ENCODE results near the gene RUFY3. TPM values are rescaled to one million over a fixed set of nuclear protein-coding genes. Genes with fewer than 3 reads are reported as not detected.

RUFY3 gene
- total and polyA plus RNA-seq, 9 of the 15 experiments (the other 6 are each of a cell fraction or from before 2014, with no cell fraction given) = 4.2 to 31.1 (median 21.5) TPM

DNA sequence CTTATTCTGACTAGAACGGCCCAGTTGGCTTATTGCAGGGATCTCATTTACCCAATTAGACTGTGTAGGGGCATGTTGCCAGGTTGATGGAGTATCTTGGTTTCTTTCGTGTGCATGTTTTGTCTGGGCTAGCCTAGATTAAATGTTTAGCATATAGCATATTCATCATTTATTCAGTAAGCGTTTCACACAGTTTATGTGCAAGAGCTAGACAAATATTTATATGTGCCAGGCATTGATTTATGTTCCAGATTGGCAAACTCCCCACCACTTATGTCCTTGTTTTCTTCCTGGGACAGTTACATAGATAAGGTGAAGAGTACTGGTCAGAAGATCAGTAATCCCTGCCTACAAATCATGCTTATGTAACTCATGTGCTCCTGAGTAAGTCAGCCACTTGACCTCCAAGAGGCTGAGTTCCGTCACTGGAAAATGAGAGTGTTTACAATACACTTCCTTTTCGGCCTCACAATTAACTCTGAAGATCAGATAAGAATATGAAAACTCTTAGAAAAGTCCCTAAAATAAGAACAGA, 57.2 kb downstream of the RUFY3 start (continued):
- no peak for TF ChIP-seq U2AF2 (optimal IDR thresholded peaks at IDR 0.05; ENCODE audit: low read depth, low read length)
- TF ChIP-seq BRCA1 (IDR thresholded peaks at IDR 0.05) = no peak
- TF ChIP-seq BRCA1 (CRISPR knock-in tag; IDR thresholded peaks at IDR 0.05) = no peak
- TF ChIP-seq HOXB6 (CRISPR knock-in tag; IDR thresholded peaks at IDR 0.05; ENCODE audit: borderline replicate concordance) = no peak
- no peak for TF ChIP-seq IRF9 (tag; IDR thresholded peaks at IDR 0.05)
- TF ChIP-seq, protein P1, sequence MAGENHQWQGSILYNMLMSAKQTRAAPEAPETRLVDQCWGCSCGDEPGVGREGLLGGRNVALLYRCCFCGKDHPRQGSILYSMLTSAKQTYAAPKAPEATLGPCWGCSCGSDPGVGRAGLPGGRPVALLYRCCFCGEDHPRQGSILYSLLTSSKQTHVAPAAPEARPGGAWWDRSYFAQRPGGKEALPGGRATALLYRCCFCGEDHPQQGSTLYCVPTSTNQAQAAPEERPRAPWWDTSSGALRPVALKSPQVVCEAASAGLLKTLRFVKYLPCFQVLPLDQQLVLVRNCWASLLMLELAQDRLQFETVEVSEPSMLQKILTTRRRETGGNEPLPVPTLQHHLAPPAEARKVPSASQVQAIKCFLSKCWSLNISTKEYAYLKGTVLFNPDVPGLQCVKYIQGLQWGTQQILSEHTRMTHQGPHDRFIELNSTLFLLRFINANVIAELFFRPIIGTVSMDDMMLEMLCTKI (IDR thresholded peaks at IDR 0.05; ENCODE audit: partially characterized antibody) = no peak
- TF ChIP-seq KDM5B (IDR thresholded peaks at IDR 0.05; ENCODE audit: insufficient replicate concordance, low read depth, low read length) = no peak
- TF ChIP-seq ZFP30 (CRISPR knock-in tag; IDR thresholded peaks at IDR 0.05; ENCODE audit: borderline replicate concordance) = no peak
- TF ChIP-seq TEAD2 (tag; IDR thresholded peaks at IDR 0.05) = no peak
- no peak for TF ChIP-seq BRF1 (IDR thresholded peaks at IDR 0.05; ENCODE audit: borderline replicate concordance, extremely low read depth, insufficient read length)
- TF ChIP-seq, protein P2, sequence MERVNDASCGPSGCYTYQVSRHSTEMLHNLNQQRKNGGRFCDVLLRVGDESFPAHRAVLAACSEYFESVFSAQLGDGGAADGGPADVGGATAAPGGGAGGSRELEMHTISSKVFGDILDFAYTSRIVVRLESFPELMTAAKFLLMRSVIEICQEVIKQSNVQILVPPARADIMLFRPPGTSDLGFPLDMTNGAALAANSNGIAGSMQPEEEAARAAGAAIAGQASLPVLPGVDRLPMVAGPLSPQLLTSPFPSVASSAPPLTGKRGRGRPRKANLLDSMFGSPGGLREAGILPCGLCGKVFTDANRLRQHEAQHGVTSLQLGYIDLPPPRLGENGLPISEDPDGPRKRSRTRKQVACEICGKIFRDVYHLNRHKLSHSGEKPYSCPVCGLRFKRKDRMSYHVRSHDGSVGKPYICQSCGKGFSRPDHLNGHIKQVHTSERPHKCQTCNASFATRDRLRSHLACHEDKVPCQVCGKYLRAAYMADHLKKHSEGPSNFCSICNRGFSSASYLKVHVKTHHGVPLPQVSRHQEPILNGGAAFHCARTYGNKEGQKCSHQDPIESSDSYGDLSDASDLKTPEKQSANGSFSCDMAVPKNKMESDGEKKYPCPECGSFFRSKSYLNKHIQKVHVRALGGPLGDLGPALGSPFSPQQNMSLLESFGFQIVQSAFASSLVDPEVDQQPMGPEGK (CRISPR knock-in tag; IDR thresholded peaks at IDR 0.05; ENCODE audit: borderline replicate concordance) = no peak
- no peak for TF ChIP-seq ZBTB17 (CRISPR knock-in tag; IDR thresholded peaks at IDR 0.05)
- TF ChIP-seq, protein P3, sequence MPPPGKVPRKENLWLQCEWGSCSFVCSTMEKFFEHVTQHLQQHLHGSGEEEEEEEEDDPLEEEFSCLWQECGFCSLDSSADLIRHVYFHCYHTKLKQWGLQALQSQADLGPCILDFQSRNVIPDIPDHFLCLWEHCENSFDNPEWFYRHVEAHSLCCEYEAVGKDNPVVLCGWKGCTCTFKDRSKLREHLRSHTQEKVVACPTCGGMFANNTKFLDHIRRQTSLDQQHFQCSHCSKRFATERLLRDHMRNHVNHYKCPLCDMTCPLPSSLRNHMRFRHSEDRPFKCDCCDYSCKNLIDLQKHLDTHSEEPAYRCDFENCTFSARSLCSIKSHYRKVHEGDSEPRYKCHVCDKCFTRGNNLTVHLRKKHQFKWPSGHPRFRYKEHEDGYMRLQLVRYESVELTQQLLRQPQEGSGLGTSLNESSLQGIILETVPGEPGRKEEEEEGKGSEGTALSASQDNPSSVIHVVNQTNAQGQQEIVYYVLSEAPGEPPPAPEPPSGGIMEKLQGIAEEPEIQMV (tag; conservative IDR thresholded peaks at IDR 0.05; ENCODE audit: low read depth) = no peak
- TF ChIP-seq HNRNPH1 (optimal IDR thresholded peaks at IDR 0.05; ENCODE audit: low read depth, low read length) = no peak
- no peak for TF ChIP-seq BDP1 (IDR thresholded peaks at IDR 0.05; ENCODE audit: insufficient read depth, insufficient read length)
- TF ChIP-seq NR2C2 (CRISPR knock-in tag; IDR thresholded peaks at IDR 0.05) = no peak
- peak; percentile 77 for TF ChIP-seq NR2C2 (tag; IDR thresholded peaks at IDR 0.05)
- peak; percentile 68 for TF ChIP-seq BHLHE40 (IDR thresholded peaks at IDR 0.05; ENCODE audit: low read length)
- TF ChIP-seq ETS1 (conservative IDR thresholded peaks at IDR 0.05; ENCODE audit: control insufficient read depth, low read depth, low read length) = no peak
- no peak for TF ChIP-seq ZNF780A (CRISPR knock-in tag; IDR thresholded peaks at IDR 0.05)
- TF ChIP-seq BRD9 (IDR thresholded peaks at IDR 0.05; ENCODE audit: low read depth, partially characterized antibody) = no peak

Data from K562 (cell line).